MCF 10A (cell line): ENCODE results near the gene KCMF1. TPM values are rescaled to one million over a fixed set of nuclear protein-coding genes. Genes with fewer than 3 reads are reported as not detected.

Experiments
- BruUV-seq: library from RNA; stranded (reverse); fragments of 400-500 nt; replicated peaks from 2 replicates; lab custom pipeline; 2021; lab: Mats Ljungman, UMichigan
- CTCF ChIA-PET: fragments of 300-600 bp; sonication (Branson Sonifier 250); formaldehyde crosslinking; extraction: SDS; loops from one replicate; lab custom pipeline; 2021; ENCODE audit warnings: antibody characterized with exemption, inconsistent platforms; lab: Yijun Ruan, JAX
- POLR2A ChIA-PET: fragments of 300-600, 350-650 bp; sonication (Branson Sonifier 250); formaldehyde crosslinking; extraction: SDS; loops from one replicate; lab custom pipeline; 2020; ENCODE audit warnings: antibody characterized with exemption, inconsistent platforms; lab: Yijun Ruan, JAX
- DNase-seq: peaks from one replicate; pipeline ENCODE4 v3.0.0-alpha.2; 2018; ENCODE audit not compliant: unreplicated experiment
- H3K27ac Mint-ChIP-seq: one replicate; pipeline ENCODE4 v1.8.0; 2022; ENCODE audit warnings: mild to moderate bottlenecking, low read depth, mixed read lengths; ENCODE audit not compliant: unreplicated experiment
- H3K27me3 Mint-ChIP-seq: one replicate; pipeline ENCODE4 v1.8.0; 2022; ENCODE audit warnings: mixed read lengths; ENCODE audit not compliant: insufficient read depth, unreplicated experiment
- H3K36me3 Mint-ChIP-seq: one replicate; pipeline ENCODE4 v1.8.0; 2022; ENCODE audit warnings: mild to moderate bottlenecking, moderate library complexity, mixed read lengths; ENCODE audit not compliant: insufficient read depth, unreplicated experiment
- H3K4me1 Mint-ChIP-seq: one replicate; pipeline ENCODE4 v1.8.0; 2022; ENCODE audit warnings: mixed read lengths; ENCODE audit not compliant: insufficient read depth, unreplicated experiment
- H3K4me3 Mint-ChIP-seq: one replicate; pipeline ENCODE4 v1.8.0; 2022; ENCODE audit warnings: mild to moderate bottlenecking, moderate library complexity, mixed read lengths; ENCODE audit not compliant: unreplicated experiment
- H3K9me3 Mint-ChIP-seq: one replicate; pipeline ENCODE4 v1.8.0; 2022; ENCODE audit warnings: mixed read lengths; ENCODE audit not compliant: unreplicated experiment
- CTCF ChIP-seq: fragments of 200-600 bp; IDR thresholded peaks from one replicate; pipeline ENCODE4 v1.8.0; 2022; ENCODE audit warnings: antibody characterized with exemption, mild to moderate bottlenecking; ENCODE audit not compliant: unreplicated experiment
- intact Hi-C: fragments of 100-400 bp; cut with micrococcal nuclease; formaldehyde crosslinking; loops from 2 replicates; pipeline ENCODE4 v1.14.1; 2022
- total RNA-seq: library from RNA; stranded (reverse); gene quantifications from 2 replicates; pipeline ENCODE4 v1.2.3, GENCODE V29; 2022

KCMF1 gene
- total RNA-seq, 1 experiment from 2014 or later = 170 TPM

DNA sequence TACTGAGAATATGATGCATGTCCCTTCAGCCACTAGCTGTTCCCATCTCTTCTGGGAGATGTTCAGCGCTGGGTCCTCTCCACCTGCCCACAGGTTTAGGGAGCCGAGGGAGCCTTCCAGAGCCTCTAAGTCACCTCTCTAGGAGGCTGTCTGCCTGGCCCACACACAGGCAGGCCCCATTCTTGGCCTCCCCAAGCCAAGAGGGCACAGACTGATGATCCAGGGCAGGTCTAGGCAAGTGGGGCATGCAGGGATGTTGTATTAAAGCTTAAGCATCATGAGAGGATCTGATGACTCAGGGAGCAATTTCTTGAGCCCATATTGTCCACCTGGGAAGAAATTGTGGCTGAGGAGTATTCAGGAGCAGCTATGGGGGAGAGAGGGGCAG is 45.6 kb upstream of the KCMF1 start:
- Mint-ChIP-seq H3K36me3 (no peaks in the 10 kb centered on the region), H3K4me1 (peaks cover 36% of the 10 kb centered on the region), H3K27me3 (no peaks in the 10 kb centered on the region), H3K27ac (peak overlapping the region; percentile 28), H3K9me3 (no peaks in the 10 kb centered on the region), H3K4me3 (peak overlapping the region; percentile 71)
- BruUV-seq = no TSS peak
- TF ChIP-seq CTCF = no peak
- DNase-seq = peak; percentile 83
- intact Hi-C loops = loop anchor here (1.0 kb wide), 3 partner anchors 18 to 43 kb away; no protein-coding TSS in a partner anchor
- ChIA-PET POLR2A (interaction anchor here (0.7 to 3.2 kb wide), 20 partner anchors 8 to 466 kb away, joined by 3 to 79 read pairs (median 6); partner anchors contain the start of genes KCMF1, SUCLG1, TMSB10 and TRABD2A), CTCF (interaction anchor here (0.6 to 2.5 kb wide), 57 partner anchors 9 to 1216 kb away, joined by 3 to 64 read pairs (median 6); partner anchors contain the start of genes SUCLG1, TMSB10 and TRABD2A)

- H3K4me3 Mint-ChIP-seq = peak overlapping the region; percentile 71
- ChIA-PET CTCF (interaction anchor here (0.5 to 2.5 kb wide), 70 partner anchors 9 to 1216 kb away, joined by 3 to 64 read pairs (median 4); partner anchors contain the start of genes SUCLG1, TMSB10 and TRABD2A), POLR2A (interaction anchor here (0.6 to 3.2 kb wide), 25 partner anchors 9 to 466 kb away, joined by 3 to 79 read pairs (median 6); partner anchors contain the start of genes KCMF1, SUCLG1, TGOLN2 and TMSB10)
- H3K36me3 Mint-ChIP-seq = no peaks in the 10 kb centered on the region
- TSS peak; percentile 33 for BruUV-seq
- H3K9me3 Mint-ChIP-seq = no peaks in the 10 kb centered on the region
- intact Hi-C loops = loop anchor here (1.0 to 2.0 kb wide), 6 partner anchors 19 to 359 kb away; partner anchors contain the start of gene KCMF1
- H3K27me3 Mint-ChIP-seq = no peaks in the 10 kb centered on the region
- H3K4me1 Mint-ChIP-seq = peaks cover 32% of the 10 kb centered on the region
- H3K27ac Mint-ChIP-seq = peak overlapping the region; percentile 28
- peak; percentile 96 for TF ChIP-seq CTCF
- peak; percentile 97 for DNase-seq
Observed at GRCh38 chr2:84925724-84926376, 45.1 kb upstream of the KCMF1 start.

- H3K27ac Mint-ChIP-seq = peak overlapping the region; percentile 84
- ChIA-PET POLR2A (interaction anchor here (2.1 to 3.2 kb wide), 3 partner anchors 19 to 88 kb away, joined by 15 to 79 read pairs (median 19); partner anchors contain the start of gene TMSB10), CTCF (interaction anchor here (0.9 to 2.4 kb wide), 8 partner anchors 14 to 436 kb away, joined by 3 to 64 read pairs (median 7); no protein-coding TSS in a partner anchor)
- H3K4me1 Mint-ChIP-seq = peaks cover 32% of the 10 kb centered on the region
- no peak for DNase-seq
- H3K27me3 Mint-ChIP-seq = no peaks in the 10 kb centered on the region
- intact Hi-C loops = loop anchor here (1.0 to 2.0 kb wide), 3 partner anchors 44 to 432 kb away; partner anchors contain the start of gene KCMF1
- no peaks in the 10 kb centered on the region for H3K36me3 Mint-ChIP-seq
- H3K4me3 Mint-ChIP-seq = peak overlapping the region; percentile 71
- no TSS peak for BruUV-seq
- H3K9me3 Mint-ChIP-seq = no peaks in the 10 kb centered on the region
- TF ChIP-seq CTCF = no peak
Observed at GRCh38 chr2:84927275-84927627, 43.7 kb upstream of the KCMF1 start.

- no peak for TF ChIP-seq CTCF
- CTCF ChIA-PET = interaction anchor here (1.1 to 1.6 kb wide), 2 partner anchors 8 to 405 kb away, joined by 3 to 4 read pairs; no protein-coding TSS in a partner anchor
- Mint-ChIP-seq H3K9me3 (no peaks in the 10 kb centered on the region), H3K27me3 (no peaks in the 10 kb centered on the region), H3K27ac (peak overlapping the region; percentile 24), H3K4me1 (peaks cover 11% of the 10 kb centered on the region), H3K36me3 (no peaks in the 10 kb centered on the region), H3K4me3 (no peak overlapping the region)
- no TSS peak for BruUV-seq
- POLR2A ChIA-PET = interaction anchor here (1.4 to 2.2 kb wide), 3 partner anchors 14 to 27 kb away, joined by 5 to 12 read pairs (median 7); no protein-coding TSS in a partner anchor
- intact Hi-C loops = no loop called here
- no peak for DNase-seq
Observed at GRCh38 chr2:84931384-84931821, 39.6 kb upstream of the KCMF1 start.
